ENCODE measurements around the gene AATF. TPM values are rescaled to one million over a fixed set of nuclear protein-coding genes. Genes with fewer than 3 reads are reported as not detected.

The AATF gene
- total RNA-seq, 1 donor from 2014 or later: 53.5 TPM

GRCh38 chr17:36943250-36944191 lies 5.2 kb upstream of the AATF start:
- no peaks in the 10 kb centered on the region for H3K9me3 Mint-ChIP-seq (ENCODE audit: low read depth)
- H3K27ac Mint-ChIP-seq: no peak overlapping the region
- no peak overlapping the region for H3K4me3 Mint-ChIP-seq (ENCODE audit: low read depth)
- peaks cover 10% of the 10 kb centered on the region for H3K4me1 Mint-ChIP-seq (ENCODE audit: low read depth)
- DNase-seq (ENCODE audit: low spot score, unreplicated experiment): no peak
- TF ChIP-seq CTCF (IDR thresholded peaks at IDR 0.05; ENCODE audit: unreplicated experiment): no peak
- peaks cover 80% of the 10 kb centered on the region for H3K27me3 Mint-ChIP-seq
- peaks cover 1% of the 10 kb centered on the region for H3K36me3 Mint-ChIP-seq (ENCODE audit: insufficient read depth)

GRCh38 chr17:36944553-36944952 lies 4.2 kb upstream of the AATF start:
- Mint-ChIP-seq H3K27ac (no peak overlapping the region), H3K36me3 (ENCODE audit: insufficient read depth) (peaks cover 1% of the 10 kb centered on the region), H3K4me3 (ENCODE audit: low read depth) (no peak overlapping the region), H3K4me1 (ENCODE audit: low read depth) (peaks cover 10% of the 10 kb centered on the region), H3K9me3 (ENCODE audit: low read depth) (no peaks in the 10 kb centered on the region), H3K27me3 (peaks cover 71% of the 10 kb centered on the region)
- TF ChIP-seq CTCF (IDR thresholded peaks at IDR 0.05; ENCODE audit: unreplicated experiment): no peak
- DNase-seq (ENCODE audit: low spot score, unreplicated experiment): no peak

- no peak for DNase-seq (ENCODE audit: low spot score, unreplicated experiment)
- H3K27me3 Mint-ChIP-seq: peaks cover 65% of the 10 kb centered on the region
- peaks cover 1% of the 10 kb centered on the region for H3K36me3 Mint-ChIP-seq (ENCODE audit: insufficient read depth)
- no peak overlapping the region for H3K27ac Mint-ChIP-seq
- no peak for TF ChIP-seq CTCF (IDR thresholded peaks at IDR 0.05; ENCODE audit: unreplicated experiment)
- peaks cover 14% of the 10 kb centered on the region for H3K4me1 Mint-ChIP-seq (ENCODE audit: low read depth)
- H3K4me3 Mint-ChIP-seq (ENCODE audit: low read depth): no peak overlapping the region
- H3K9me3 Mint-ChIP-seq (ENCODE audit: low read depth): no peaks in the 10 kb centered on the region
These were observed 3.6 kb upstream of the AATF start for GRCh38 chr17:36945140-36945539.

- H3K36me3 Mint-ChIP-seq (ENCODE audit: insufficient read depth): peaks cover 1% of the 10 kb centered on the region
- H3K4me1 Mint-ChIP-seq (ENCODE audit: low read depth): peaks cover 14% of the 10 kb centered on the region
- no peak overlapping the region for H3K27ac Mint-ChIP-seq
- no peaks in the 10 kb centered on the region for H3K9me3 Mint-ChIP-seq (ENCODE audit: low read depth)
- H3K27me3 Mint-ChIP-seq: peaks cover 55% of the 10 kb centered on the region
- no peak for TF ChIP-seq CTCF (IDR thresholded peaks at IDR 0.05; ENCODE audit: unreplicated experiment)
- no peak overlapping the region for H3K4me3 Mint-ChIP-seq (ENCODE audit: low read depth)
- no peak for DNase-seq (ENCODE audit: low spot score, unreplicated experiment)
These were observed 2.6 kb upstream of the AATF start for GRCh38 chr17:36945959-36946725.

- H3K9me3 Mint-ChIP-seq (ENCODE audit: low read depth): no peaks in the 10 kb centered on the region
- peaks cover 2% of the 10 kb centered on the region for H3K36me3 Mint-ChIP-seq (ENCODE audit: insufficient read depth)
- TF ChIP-seq CTCF (IDR thresholded peaks at IDR 0.05; ENCODE audit: unreplicated experiment): no peak
- no peak for DNase-seq (ENCODE audit: low spot score, unreplicated experiment)
- no peak overlapping the region for H3K27ac Mint-ChIP-seq
- peaks cover 49% of the 10 kb centered on the region for H3K27me3 Mint-ChIP-seq
- H3K4me3 Mint-ChIP-seq (ENCODE audit: low read depth): no peak overlapping the region
- H3K4me1 Mint-ChIP-seq (ENCODE audit: low read depth): peaks cover 14% of the 10 kb centered on the region
These were observed 2.0 kb upstream of the AATF start for GRCh38 chr17:36946726-36947091.
